Osteoblast (primary cell): Measurements from ENCODE around the gene MCRS1. TPM values are rescaled to one million over a fixed set of nuclear protein-coding genes. Genes with fewer than 3 reads are reported as not detected.
A peak's percentile ranks its signal among the peaks of the same experiment; 100 is the strongest.

Source experiments
- DNase-seq: peaks from one replicate; pipeline ENCODE4 v3.0.0; 2011; ENCODE audit warnings: low spot score, mixed read lengths; ENCODE audit not compliant: insufficient read length; ENCODE audit errors: missing footprints
- H2AFZ ChIP-seq: 2 replicates; pipeline ENCODE4 v1.6.0; 2011; ENCODE audit warnings: mild to moderate bottlenecking, low read length
- H3K27ac ChIP-seq: 2 replicates; pipeline ENCODE4 v1.5.1; 2011; ENCODE audit warnings: mild to moderate bottlenecking, low read depth, low read length, moderate library complexity
- H3K27me3 ChIP-seq: 2 replicates; pipeline ENCODE4 v1.6.0; 2012; ENCODE audit warnings: mild to moderate bottlenecking, control low read depth, inconsistent platforms, low read length, moderate library complexity; ENCODE audit not compliant: insufficient read depth
- H3K36me3 ChIP-seq: 2 replicates; pipeline ENCODE4 v1.5.1; 2011; ENCODE audit warnings: mild to moderate bottlenecking, low read length, control low read depth, moderate library complexity; ENCODE audit not compliant: insufficient read depth
- H3K4me1 ChIP-seq: 2 replicates; pipeline ENCODE4 v1.5.1; 2011; ENCODE audit warnings: mild to moderate bottlenecking, low read length, control low read depth, moderate library complexity; ENCODE audit not compliant: insufficient read depth
- H3K4me2 ChIP-seq: 2 replicates; pipeline ENCODE4 v1.6.0; 2011; ENCODE audit warnings: mild to moderate bottlenecking, low read length; ENCODE audit not compliant: insufficient read depth
- H3K4me3 ChIP-seq: fragments of 200-600 bp; sonication (generic); 3 replicates; pipeline ENCODE4 v1.5.1; 2012; ENCODE audit warnings: mild to moderate bottlenecking, low read length, inconsistent platforms; ENCODE audit not compliant: insufficient read depth
- H3K79me2 ChIP-seq: 2 replicates; pipeline ENCODE4 v1.6.0; 2012; ENCODE audit warnings: mild to moderate bottlenecking, low read length, control low read depth, inconsistent platforms; ENCODE audit not compliant: insufficient read depth
- H3K9me3 ChIP-seq: 2 replicates; pipeline ENCODE4 v1.5.1; 2011; ENCODE audit warnings: low read depth, low read length, control low read depth
- H4K20me1 ChIP-seq: 2 replicates; pipeline ENCODE4 v1.6.0; 2012; ENCODE audit warnings: mild to moderate bottlenecking, low read length, control low read depth; ENCODE audit not compliant: insufficient read depth
- CTCF ChIP-seq: IDR thresholded peaks from 2 replicates; pipeline ENCODE4 v1.5.1; 2011; ENCODE audit warnings: mild to moderate bottlenecking, low read depth, low read length, moderate library complexity; ENCODE audit errors: extremely low read depth
- total RNA-seq: library from RNA; depleted of rRNA; stranded (reverse); fragments of >200 nt; gene quantifications from 2 replicates; pipeline ENCODE4 v1.2.3, GENCODE V29; 2012

Gene MCRS1
- total RNA-seq, 1 donor, result 56.5 TPM

- H3K4me3 ChIP-seq, result no peak overlapping the region
- H3K79me2 ChIP-seq, result peaks cover 18% of the 10 kb centered on the region
- no peak overlapping the region for H3K27ac ChIP-seq
- no peak overlapping the region for H2AFZ ChIP-seq
- no peak for TF ChIP-seq CTCF
- no peak for DNase-seq
- H3K27me3 ChIP-seq, result no peaks in the 10 kb centered on the region
- no peaks in the 10 kb centered on the region for H3K9me3 ChIP-seq
- peaks cover 62% of the 10 kb centered on the region for H3K36me3 ChIP-seq
- peaks cover 6% of the 10 kb centered on the region for H3K4me1 ChIP-seq
- H4K20me1 ChIP-seq, result no peaks in the 10 kb centered on the region
- H3K4me2 ChIP-seq, result no peak overlapping the region
These were observed 5.7 kb downstream of the MCRS1 start for GRCh38 chr12:49562233-49562632.

- Histone ChIP-seq H3K4me1 (no peaks in the 10 kb centered on the region), H3K9me3 (no peaks in the 10 kb centered on the region), H3K27ac (no peak overlapping the region), H3K4me2 (no peak overlapping the region), H3K79me2 (peaks cover 2% of the 10 kb centered on the region), H3K4me3 (no peak overlapping the region), H3K27me3 (no peaks in the 10 kb centered on the region), H2AFZ (no peak overlapping the region), H3K36me3 (peaks cover 62% of the 10 kb centered on the region), H4K20me1 (no peaks in the 10 kb centered on the region)
- DNase-seq, result peak; percentile 35
- no peak for TF ChIP-seq CTCF
These were observed 7.2 kb downstream of the MCRS1 start for GRCh38 chr12:49560695-49561094.

- H3K27me3 ChIP-seq, result no peaks in the 10 kb centered on the region
- H3K9me3 ChIP-seq, result no peaks in the 10 kb centered on the region
- H3K79me2 ChIP-seq, result no peaks in the 10 kb centered on the region
- H3K4me2 ChIP-seq, result no peak overlapping the region
- H3K4me1 ChIP-seq, result no peaks in the 10 kb centered on the region
- peaks cover 55% of the 10 kb centered on the region for H3K36me3 ChIP-seq
- no peak overlapping the region for H2AFZ ChIP-seq
- no peaks in the 10 kb centered on the region for H4K20me1 ChIP-seq
- no peak overlapping the region for H3K27ac ChIP-seq
- no peak overlapping the region for H3K4me3 ChIP-seq
- no peak for TF ChIP-seq CTCF
- DNase-seq, result peak; percentile 45
These were observed 8.8 kb downstream of the MCRS1 start for GRCh38 chr12:49559011-49559675.

GRCh38 chr12:49558526-49558925 is 9.4 kb downstream of the MCRS1 start:
- Histone ChIP-seq H3K9me3 (no peaks in the 10 kb centered on the region), H3K4me2 (no peak overlapping the region), H3K4me1 (no peaks in the 10 kb centered on the region), H3K27me3 (no peaks in the 10 kb centered on the region), H3K79me2 (no peaks in the 10 kb centered on the region), H2AFZ (no peak overlapping the region), H3K27ac (no peak overlapping the region), H3K36me3 (peaks cover 49% of the 10 kb centered on the region), H3K4me3 (no peak overlapping the region), H4K20me1 (no peaks in the 10 kb centered on the region)
- no peak for TF ChIP-seq CTCF
- peak; percentile 8 for DNase-seq
